Activated CD4-positive, CD25-positive, alpha-beta regulatory T cell treated with anti-CD3 and anti-CD28 coated beads, Interleukin-2, amount 50 U/mL, for 16 hours (primary cell): Measurements from ENCODE around the gene TMEM131.
"Not testable (repeated sequence)": the region's sequence is repeated elsewhere in the genome, so short reads cannot be mapped to it uniquely, and the experiment has no call there.

ENCODE experiments used
- DNase-seq: peaks from one replicate; pipeline ENCODE4 v3.0.0-alpha.2; 2020; ENCODE audit warnings: low read depth, low spot score

TMEM131 gene

DNA sequence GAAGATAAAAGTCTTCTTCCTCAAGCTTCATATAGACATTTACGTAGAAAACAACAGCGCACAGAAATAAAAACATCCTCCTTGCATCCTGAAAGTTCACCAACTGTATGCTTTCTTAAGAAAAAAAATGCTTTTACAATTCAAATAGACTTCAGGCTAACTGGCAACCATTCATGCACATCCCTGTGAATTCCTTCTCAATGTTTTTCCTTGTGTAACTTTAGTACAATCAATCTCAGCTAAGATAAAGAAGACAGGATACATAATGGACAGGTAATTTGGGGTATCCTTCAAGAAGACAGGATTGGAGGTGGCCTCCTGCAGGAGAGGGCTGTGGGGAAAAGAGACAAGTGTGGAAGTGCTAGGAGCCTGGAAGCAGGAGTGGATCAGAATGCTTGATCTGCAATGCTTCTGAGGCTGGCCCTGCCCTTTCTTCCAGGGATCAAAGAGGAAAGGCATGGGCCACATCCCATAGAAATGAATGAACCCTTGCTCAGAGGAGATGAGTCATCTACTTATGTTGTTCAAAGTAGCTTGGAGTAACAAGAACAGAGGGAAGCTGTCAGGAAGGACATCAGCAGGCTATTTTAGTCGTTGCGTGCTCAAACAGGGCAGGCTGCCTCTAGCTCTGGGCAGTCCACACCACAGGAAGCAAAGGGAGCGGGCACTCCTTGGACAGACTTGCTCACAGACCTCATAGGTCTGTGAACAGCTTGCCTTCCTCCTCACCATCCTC, 126.6 kb downstream of the TMEM131 start:
- no peak for DNase-seq

DNA sequence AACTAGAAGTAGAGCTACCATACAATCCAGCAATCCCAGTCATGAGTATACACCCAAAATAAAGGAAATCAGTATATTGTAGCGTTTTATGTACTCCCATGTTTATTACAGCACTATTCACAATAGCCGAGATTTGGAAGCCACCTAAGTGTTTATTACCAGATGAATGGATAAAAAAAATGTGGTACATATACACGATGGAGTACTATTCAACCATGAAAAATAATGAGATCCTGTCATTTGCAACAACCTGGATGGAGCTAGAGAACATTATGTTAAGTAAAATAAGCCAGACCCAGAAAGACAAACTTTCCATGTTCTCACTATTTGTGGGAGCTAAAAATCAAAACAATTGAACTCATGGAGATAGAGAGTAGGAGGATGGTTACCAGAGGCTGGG, 131.9 kb downstream of the TMEM131 start:
- no peak for DNase-seq

DNA sequence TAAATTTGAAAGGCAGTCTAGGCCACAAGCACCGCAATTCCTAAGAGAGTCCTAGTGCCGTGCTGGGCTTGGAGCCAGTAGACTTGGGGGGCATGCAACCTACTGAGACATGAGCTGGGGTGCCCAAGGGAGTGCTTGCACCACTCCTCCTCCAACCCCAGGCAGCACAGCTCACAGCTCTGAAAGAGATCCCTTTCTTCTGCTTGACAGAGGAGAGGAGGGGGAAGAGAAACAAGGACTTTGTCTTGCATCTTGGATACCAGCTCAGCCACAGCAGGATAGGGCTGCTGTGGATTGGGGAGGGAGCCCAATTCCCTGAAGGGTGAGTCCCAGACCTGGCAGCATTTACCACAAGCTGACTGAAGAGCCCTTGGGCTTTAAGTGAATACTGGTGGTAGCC, 134.6 kb downstream of the TMEM131 start:
- DNase-seq, result no peak

DNA sequence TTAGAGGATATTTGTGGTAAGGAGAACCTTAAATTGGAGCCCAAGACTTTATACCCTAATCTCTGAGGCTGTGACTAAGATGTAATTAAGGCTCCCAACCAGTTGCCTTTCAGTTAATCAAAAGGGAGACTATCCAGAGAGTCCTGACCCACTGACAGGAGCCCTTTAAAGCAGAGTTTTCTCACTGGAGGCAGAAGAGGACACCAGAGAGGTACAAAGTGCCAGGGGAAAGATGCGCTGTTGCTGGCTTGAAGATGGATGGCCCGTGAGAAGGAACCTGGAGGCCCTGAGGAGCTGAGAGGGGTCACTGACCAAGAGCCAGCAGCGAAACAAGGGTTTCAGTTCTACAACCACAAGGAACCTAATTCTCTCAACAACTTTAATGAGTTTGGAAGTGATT, 137.3 kb downstream of the TMEM131 start:
- DNase-seq, result no peak

DNA sequence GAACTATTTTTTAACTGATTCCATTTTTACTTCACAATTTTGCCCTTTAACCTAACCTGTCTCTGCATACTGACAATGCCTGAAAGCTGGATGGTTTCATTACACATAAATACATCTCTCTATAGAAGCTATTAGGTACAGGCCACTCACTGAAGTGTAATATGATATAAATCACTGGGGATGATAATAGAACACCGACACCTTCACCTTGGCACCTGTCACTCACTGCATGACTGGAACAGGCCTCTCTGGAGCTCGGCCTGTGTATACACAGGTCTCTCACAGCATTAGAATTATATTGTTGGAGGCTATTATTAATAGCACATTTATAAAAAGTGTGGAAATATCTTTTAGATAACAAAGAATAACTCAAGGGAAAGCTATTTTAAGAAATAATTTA, 138.2 kb downstream of the TMEM131 start:
- no peak for DNase-seq

- not testable (repeated sequence) for DNase-seq
These were observed 142.7 kb downstream of the TMEM131 start for GRCh38 chr2:97853057-97853456.

GRCh38 chr2:97851172-97851571, 144.6 kb downstream of the TMEM131 start:
- DNase-seq, result no peak

- DNase-seq, result no peak
These were observed 145.7 kb downstream of the TMEM131 start for GRCh38 chr2:97849881-97850528.

- no peak for DNase-seq
These were observed 147.4 kb downstream of the TMEM131 start for GRCh38 chr2:97848306-97848705.

DNA sequence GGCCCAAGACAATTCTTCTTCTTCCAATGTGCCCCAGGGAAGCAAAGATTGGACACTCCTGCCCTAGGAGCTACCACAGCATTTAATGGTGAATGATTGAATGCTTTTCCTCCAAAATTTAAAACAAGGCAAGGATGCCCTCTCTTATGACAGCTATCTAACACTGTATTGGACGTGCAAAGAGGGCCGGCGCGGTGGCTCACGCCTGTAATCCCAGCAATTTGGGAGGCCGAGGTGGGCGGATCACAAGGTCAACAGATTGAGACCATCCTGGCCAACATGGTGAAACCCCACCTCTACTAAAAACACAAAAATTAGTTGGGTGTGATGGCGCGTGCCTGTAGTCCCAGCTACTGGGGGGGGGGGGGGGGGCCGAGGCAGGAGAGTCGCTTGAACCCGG, 149.0 kb downstream of the TMEM131 start:
- not testable (repeated sequence) for DNase-seq

DNA sequence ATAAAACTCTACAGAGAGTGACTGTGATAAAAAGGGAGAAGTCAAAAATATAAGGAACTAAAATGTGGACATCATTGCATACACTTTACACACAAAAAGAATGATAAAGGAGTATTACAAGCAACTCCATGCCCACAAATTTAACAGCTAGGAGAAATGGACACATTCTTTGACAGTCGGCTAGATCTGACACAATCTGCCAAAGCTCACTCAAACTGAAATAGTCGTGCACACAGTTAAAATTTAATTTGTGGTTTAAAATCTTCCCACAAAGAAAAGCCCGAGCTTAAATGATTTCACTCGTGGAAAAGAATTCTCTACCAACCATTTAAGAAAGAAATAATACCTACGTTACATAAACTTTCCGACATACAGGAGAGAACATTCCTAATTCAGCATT, 149.9 kb downstream of the TMEM131 start:
- no peak for DNase-seq

GRCh38 chr2:97845133-97845532, 150.6 kb downstream of the TMEM131 start:
- no peak for DNase-seq

GRCh38 chr2:97844311-97844859, 151.4 kb downstream of the TMEM131 start:
- DNase-seq, result no peak

DNA sequence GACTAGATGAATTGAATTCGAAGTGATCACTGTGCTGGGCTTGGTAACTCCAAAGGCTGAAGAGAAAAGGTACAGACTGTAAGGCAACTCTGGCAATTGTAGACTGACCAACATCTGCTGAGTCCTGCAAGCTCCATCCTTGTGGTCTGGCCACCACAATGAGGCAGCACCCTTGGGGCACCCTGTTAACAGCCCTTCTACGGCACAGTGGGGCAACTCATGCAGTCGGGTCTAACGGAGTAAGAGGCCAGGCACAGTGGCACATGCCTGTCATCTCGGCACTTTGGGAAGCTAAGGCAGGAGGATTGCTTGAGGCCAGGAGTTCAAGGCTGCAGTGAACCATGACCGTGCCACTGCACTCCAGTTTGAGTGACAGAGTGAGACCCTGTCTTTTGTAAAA, 155.6 kb downstream of the TMEM131 start:
- no peak for DNase-seq

DNA sequence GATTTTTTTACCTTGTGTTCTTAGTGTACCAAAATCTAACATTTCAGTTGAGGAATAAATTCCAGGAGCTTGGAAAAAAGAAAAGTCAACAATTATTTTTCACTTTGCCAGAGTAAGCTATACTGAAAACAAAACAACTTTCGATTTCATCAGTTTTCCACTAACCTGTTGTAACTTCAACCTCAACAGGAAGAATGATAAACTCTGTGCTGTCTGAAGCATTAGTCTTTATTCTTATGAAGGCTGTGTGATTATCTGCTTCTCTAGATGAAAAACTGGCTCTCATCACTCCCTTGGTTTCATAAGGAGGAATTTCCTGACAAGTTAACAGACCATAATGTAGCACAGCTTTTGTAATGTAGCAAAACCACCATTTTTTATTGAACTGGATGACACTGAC, 161.1 kb downstream of the TMEM131 start:
- no peak for DNase-seq

DNA sequence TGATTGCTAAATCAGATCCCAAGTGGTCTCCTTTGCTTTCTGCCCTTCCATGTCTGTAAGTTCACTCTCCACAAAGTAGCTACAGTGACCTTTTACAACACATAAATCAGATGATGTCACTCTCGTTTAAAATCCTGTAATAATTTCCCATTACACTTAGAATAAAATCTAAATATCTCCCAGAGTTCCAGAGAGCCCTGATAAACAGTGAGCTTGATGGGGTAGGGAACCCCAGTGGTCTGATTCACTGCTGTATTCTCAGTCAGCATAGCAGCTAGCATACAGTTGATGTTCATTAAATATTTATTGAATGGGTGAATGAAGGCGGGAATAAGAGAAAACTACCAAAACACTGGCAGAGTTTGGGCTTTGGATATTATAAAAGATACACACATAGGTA, 164.6 kb downstream of the TMEM131 start:
- DNase-seq, result no peak

DNA sequence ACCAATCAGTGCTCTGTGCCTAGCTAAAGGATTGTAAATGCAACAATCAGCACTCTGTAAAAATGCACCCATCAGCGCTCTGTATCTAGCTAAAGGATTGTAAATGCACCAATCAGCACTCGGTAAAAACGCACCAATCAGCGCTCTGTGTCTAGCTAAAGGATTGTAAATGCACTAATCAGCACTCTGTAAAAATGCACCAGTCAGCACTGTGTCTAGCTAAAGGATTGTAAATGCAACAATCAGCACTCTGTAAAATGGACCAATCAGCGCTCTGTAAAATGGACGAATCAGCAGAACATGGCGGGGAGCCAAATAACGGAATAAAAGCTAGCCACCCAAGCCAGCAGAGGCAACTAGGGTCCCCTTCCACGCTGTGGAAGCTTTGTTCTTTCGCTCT, 166.5 kb downstream of the TMEM131 start:
- DNase-seq, result not testable (repeated sequence)

GRCh38 chr2:97827013-97827412, 168.7 kb downstream of the TMEM131 start:
- DNase-seq, result not testable (repeated sequence)

DNA sequence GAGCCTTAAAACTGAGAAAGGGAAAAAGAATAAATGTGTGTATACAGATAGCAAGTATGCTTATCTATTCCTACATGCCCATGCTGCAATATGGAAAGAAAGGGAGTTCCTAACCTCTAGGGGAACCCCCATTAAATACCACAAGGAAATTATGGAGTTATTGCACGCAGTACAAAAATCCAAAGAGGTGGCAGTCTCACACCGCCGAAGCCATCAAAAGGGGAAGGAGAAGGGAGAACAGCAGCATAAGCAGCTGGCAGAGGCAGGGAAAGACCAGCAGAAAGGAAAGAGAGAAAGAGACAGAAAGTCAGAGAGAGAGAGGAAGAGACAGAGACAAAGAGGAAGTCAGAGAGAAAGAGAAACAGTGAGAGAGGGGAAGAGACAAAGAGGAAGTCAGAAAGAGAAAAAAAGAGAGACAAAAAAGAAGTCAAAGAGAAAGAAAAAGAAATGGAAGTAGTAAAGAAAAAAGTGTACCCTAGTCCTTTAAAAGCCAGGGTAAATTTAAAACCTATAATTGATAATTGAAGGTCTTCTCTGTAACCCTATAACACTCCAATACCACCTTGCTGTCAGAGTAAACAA, 169.4 kb downstream of the TMEM131 start:
- not testable (repeated sequence) for DNase-seq

- DNase-seq, result not testable (repeated sequence)
These were observed 171.7 kb downstream of the TMEM131 start for GRCh38 chr2:97824011-97824410.

DNA sequence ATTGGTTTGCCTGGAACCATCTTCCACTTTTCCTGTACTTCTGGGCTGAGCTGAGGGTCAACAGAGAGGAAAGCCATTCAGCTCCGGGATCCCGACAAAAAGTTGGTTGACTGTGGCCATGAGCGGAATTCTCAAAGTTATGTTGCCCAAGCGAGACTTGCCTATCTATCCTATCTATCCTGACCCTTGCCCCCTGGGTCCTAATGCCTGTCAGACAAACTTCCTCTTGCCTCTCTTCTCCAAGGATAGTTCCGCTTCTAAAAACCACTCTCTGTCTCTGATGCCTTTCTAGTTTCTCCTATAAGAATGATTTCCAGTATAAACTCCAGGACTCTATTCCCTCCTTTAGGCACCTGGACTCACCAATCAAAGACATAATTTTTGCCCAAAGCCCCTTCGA, 173.9 kb downstream of the TMEM131 start:
- DNase-seq, result not testable (repeated sequence)

DNA sequence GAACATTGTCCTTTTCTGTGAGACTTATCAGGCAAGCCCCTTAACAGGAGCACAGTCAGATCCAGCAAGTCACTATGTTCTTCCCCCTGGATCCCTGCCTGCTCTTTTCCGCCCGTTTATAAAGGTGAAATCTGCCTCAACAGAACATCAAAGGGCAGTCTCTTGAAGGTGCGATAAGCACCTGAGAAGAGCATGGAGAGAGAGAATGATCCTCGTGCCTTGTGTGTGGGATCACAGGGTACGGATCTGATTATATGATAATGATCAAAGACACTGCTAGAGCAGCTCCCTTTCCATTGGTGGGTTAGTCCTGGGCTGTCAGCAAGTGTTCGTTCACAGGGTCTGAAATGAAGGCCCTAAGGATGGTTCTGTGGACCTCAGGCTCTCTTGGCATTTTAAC, 176.0 kb downstream of the TMEM131 start:
- no peak for DNase-seq

DNA sequence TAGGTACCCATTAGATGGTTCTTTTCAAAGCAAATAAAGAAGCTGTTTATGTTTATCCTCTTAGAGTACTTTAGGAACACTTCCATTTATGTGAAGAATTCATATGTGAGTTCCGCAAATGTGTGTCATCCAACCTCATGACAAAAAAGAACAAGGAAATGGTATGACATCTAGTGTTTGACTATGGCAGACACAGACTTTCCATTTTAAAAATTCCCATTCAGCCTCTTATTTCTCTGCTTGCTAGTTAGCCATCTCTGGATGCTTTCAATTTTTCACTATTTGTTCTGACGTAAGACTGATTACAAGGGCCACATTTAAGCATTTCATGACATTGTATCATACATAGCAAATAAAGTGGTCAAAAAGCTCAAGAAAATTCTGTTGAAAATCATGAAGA, 179.3 kb downstream of the TMEM131 start:
- DNase-seq, result no peak
